ENCODE data around the gene PPP6R2. TPM values are rescaled to one million over a fixed set of nuclear protein-coding genes. Genes with fewer than 3 reads are reported as not detected.
A peak's percentile ranks its signal among the peaks of the same experiment; 100 is the strongest.
"Not testable (repeated sequence)": the region's sequence is repeated elsewhere in the genome, so short reads cannot be mapped to it uniquely, and the experiment has no call there.

PPP6R2 gene
- total RNA-seq, 2 donors from 2014 or later, result 35.3 to 36.0 TPM

- intact Hi-C loops (cut with DNase I), result loop anchor here (5.0 kb wide), 1 partner anchor 50 kb away; no protein-coding TSS in a partner anchor
Measured at GRCh38 chr22:50327711-50328019, 15.5 kb upstream of the PPP6R2 start.

GRCh38 chr22:50329236-50329635 lies 13.9 kb upstream of the PPP6R2 start:
- intact Hi-C loops (cut with DNase I), result loop anchor here (5.0 kb wide), 1 partner anchor 52 kb away; no protein-coding TSS in a partner anchor
- DNase-seq (ENCODE audit: low spot score), result no peak

More at GRCh38 chr22:50327711-50328019, 15.5 kb upstream of the PPP6R2 start:
- peak; percentile 79 for DNase-seq (ENCODE audit: low spot score)

DNA sequence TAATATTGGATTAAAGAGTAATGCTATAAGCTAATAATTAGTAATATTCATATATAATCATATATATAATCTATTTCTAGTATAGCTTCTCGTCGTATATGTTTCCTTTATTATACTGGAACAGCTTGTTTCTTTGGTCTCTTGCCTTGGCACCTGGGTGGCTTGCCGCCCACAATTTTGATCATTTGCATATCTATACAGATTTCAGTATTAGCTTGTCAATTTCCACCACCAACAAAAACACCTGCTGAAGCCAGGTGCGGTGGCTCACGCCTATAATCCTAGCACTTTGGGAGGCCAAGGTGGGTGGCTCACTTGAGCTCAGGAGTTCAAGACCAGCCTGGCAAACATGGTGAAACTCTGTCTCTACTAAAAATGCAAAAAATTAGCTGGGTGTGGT lies 8.7 kb upstream of the PPP6R2 start:
- DNase-seq (ENCODE audit: low spot score); intact Hi-C loops (cut with DNase I): not testable (repeated sequence)

DNA sequence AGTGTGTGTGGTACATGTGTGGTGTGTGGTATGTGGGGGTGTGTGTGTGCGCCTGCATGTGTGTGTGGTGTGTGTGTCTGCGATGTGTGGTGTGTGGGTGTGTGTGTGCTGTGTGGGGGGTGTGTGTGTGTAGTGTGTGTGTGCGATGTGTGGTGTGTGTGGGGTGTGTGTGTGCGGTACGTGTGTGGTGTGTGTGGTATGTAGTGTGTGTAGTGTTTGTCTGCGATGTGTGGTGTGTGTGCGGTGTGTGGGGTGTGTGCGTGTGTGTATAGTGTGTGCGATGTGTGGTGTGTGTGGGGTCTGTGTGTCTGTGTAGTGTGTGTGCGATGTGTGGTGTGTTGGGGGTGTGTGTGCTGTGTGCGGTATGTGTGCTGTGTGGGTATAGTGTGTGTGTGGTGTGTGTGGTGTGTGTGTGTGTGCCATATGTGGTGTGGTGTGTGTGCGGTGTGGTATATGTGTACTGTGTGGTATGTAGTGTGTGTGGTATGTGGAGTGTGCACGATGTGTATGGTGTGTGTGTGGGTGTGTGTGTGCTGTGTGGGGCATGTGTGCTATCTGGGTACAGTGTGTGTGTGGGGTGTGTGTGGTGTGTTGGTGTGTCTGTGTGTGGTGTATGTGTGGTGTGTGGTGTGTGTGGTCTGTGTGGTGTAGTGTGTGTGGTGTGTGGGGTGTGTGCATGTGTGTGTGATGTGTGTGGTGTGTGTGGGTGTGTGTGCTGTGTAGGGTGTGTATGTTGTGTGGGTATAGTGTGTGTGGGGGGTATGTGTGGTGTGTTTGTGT lies 5.7 kb upstream of the PPP6R2 start:
- DNase-seq (ENCODE audit: low spot score), result no peak
- intact Hi-C loops (cut with DNase I), result no loop called here

DNA sequence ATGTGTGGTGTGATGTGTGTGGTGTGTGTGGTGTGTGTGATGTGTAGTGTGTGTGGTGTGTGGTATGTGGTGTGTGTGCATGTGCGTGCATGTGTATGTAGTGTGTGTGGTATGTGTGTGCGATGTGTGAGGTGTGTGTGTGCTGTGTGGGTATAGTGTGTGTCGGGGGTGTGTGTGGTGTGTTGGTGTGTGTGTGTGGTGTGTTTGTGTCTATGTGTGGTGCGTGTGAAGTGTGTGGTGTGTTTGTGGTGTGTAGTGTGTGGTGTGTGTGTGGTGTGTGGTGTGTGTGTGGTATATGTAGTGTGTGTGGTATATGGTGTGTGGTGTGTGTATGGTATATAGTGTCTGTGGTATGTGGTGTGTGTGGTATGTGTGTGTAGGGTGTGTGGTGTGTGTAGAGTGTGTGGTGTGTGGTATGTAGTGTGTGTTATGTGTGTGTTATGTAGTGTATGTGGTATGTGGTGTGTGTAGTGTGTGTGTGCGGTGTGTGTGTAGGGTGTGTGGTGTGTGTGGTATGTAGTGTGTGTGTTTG lies 5.0 kb upstream of the PPP6R2 start:
- DNase-seq (ENCODE audit: low spot score), result no peak
- intact Hi-C loops (cut with DNase I), result no loop called here

- no peak for DNase-seq (ENCODE audit: low spot score)
- intact Hi-C loops (cut with DNase I), result no loop called here
Measured at GRCh38 chr22:50338860-50339462, 4.2 kb upstream of the PPP6R2 start.

- no peak for DNase-seq (ENCODE audit: low spot score)
- intact Hi-C loops (cut with DNase I), result loop anchor here in 1 of 2 donors (5.0 kb wide), 2 partner anchors 63 to 88 kb away; partner anchors contain the start of gene HDAC10
Measured at GRCh38 chr22:50339945-50340879, 2.9 kb upstream of the PPP6R2 start.

- DNase-seq (ENCODE audit: low spot score), result peak; percentile 96
- intact Hi-C loops (cut with DNase I), result loop anchor here (2.0 to 5.0 kb wide), 3 partner anchors 65 to 90 kb away; partner anchors contain the start of gene HDAC10 (in 1 of the 2)
Measured at GRCh38 chr22:50341977-50342650, 1.0 kb upstream of the PPP6R2 start.

- intact Hi-C loops (cut with DNase I), result loop anchor here (2.0 to 5.0 kb wide), 3 partner anchors 66 to 91 kb away; partner anchors contain the start of gene HDAC10 (in 1 of the 2)
- no peak for DNase-seq (ENCODE audit: low spot score)
Measured at GRCh38 chr22:50343541-50343935, 411 bp downstream of the PPP6R2 start.

DNA sequence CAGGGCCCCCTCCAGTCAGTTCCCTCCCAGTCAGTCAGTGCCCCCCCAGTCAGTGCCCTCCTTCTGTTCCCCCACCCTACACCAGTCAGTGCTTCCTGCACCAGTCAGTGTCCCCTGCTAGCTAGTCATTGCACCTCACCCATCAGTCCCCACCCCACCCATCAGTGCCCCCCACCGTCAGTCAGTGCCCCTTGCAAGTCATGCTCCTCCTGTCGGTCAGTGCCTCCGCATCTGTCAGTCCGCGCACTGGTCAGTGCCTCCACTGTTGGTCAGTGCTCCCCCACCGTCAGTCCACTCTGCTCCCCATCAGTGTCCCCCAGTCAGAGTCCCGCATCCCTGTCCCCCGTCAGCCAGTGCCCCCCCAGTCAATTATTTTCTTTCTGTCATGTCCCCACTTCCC lies 3.3 kb downstream of the PPP6R2 start:
- intact Hi-C loops (cut with DNase I), result no loop called here
- no peak for DNase-seq (ENCODE audit: low spot score)

GRCh38 chr22:50347157-50347556 lies 4.0 kb downstream of the PPP6R2 start:
- DNase-seq (ENCODE audit: low spot score), result no peak
- intact Hi-C loops (cut with DNase I), result no loop called here

DNA sequence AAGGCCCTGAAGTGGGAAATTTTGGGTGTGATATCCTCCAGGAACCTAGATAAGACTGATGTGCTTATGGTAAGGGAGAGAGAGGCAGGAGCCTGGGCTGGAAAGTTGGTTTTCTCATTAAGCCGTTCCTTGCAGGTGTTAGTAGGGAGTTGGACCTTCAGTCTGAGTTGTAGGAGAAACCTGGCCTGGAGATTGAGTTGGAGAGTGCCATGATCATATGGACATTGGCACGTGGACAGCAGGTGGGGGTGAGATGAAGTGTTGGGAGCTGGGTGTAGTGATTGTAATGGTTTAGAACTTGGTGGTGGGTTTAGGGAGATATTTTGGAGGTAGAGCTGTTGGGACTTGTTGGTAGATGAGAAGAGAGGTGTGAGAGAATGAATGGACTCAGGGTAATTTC lies 4.9 kb downstream of the PPP6R2 start:
- no peak for DNase-seq (ENCODE audit: low spot score)
- intact Hi-C loops (cut with DNase I), result no loop called here

DNA sequence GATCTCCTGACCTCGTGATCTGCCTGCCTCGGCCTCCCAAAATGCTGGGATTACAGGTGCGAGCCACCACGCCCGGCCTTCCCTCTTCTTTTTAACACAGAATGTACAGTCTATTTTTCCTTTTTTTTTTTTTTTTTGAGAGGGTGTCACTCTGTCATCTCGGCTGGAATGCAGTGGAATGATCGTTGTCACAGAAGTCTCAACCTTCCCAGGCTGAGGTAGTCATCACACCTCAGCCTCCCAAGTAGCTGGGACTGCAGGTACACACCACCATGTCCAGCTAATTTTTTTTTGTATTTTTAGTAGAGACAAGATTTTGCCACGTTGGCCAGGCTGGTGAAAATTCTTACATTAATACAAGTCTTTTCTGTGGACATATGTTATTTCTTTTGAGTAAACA lies 13.1 kb downstream of the PPP6R2 start:
- intact Hi-C loops (cut with DNase I), result no loop called here
- no peak for DNase-seq (ENCODE audit: low spot score)

GRCh38 chr22:50357222-50357621 lies 14.1 kb downstream of the PPP6R2 start:
- intact Hi-C loops (cut with DNase I), result no loop called here
- DNase-seq (ENCODE audit: low spot score), result no peak

- no peak for DNase-seq (ENCODE audit: low spot score)
- intact Hi-C loops (cut with DNase I), result no loop called here
Measured at GRCh38 chr22:50357756-50358155, 14.6 kb downstream of the PPP6R2 start.

GRCh38 chr22:50360578-50360977 lies 17.5 kb downstream of the PPP6R2 start:
- no peak for DNase-seq (ENCODE audit: low spot score)
- intact Hi-C loops (cut with DNase I), result no loop called here

- DNase-seq (ENCODE audit: low spot score), result no peak
- intact Hi-C loops (cut with DNase I), result no loop called here
Measured at GRCh38 chr22:50361222-50361621, 18.1 kb downstream of the PPP6R2 start.

- no peak for DNase-seq (ENCODE audit: low spot score)
- intact Hi-C loops (cut with DNase I), result no loop called here
Measured at GRCh38 chr22:50361688-50362087, 18.6 kb downstream of the PPP6R2 start.

Data from posterior vena cava (tissue), 2 donors.